HepG2 (cell line): Measurements from ENCODE around the gene CEP104. TPM values are rescaled to one million over a fixed set of nuclear protein-coding genes. Genes with fewer than 3 reads are reported as not detected.
A peak's percentile ranks its signal among the peaks of the same experiment; 100 is the strongest.

Experiments
- CENPX ChIP-seq: sonication (generic); formaldehyde crosslinking; IDR thresholded peaks from 2 replicates; pipeline ENCODE4 v1.9.0; 2021; ENCODE audit warnings: mild to moderate bottlenecking, missing genetic modification reagents, moderate library complexity
- DDIT3 ChIP-seq: sonication (generic); formaldehyde crosslinking; IDR thresholded peaks from 2 replicates; pipeline ENCODE4 v1.4.0; 2020; ENCODE audit warnings: mild to moderate bottlenecking, missing genetic modification reagents
- EED ChIP-seq: sonication (generic); formaldehyde crosslinking; IDR thresholded peaks from 2 replicates; pipeline ENCODE4 v1.5.0; 2020; ENCODE audit warnings: mild to moderate bottlenecking, missing genetic modification reagents
- IRF2 ChIP-seq: IDR thresholded peaks from 2 replicates; pipeline ENCODE4 v1.6.1; 2018; ENCODE audit warnings: missing genetic modification reagents, missing compliant biosample characterization
- LRRFIP1 ChIP-seq: sonication (generic); formaldehyde crosslinking; conservative IDR thresholded peaks from 2 replicates; pipeline ENCODE4 v1.4.0; 2020; ENCODE audit warnings: missing genetic modification reagents
- NRL ChIP-seq: sonication (generic); formaldehyde crosslinking; IDR thresholded peaks from 2 replicates; pipeline ENCODE4 v1.5.0; 2020; ENCODE audit warnings: missing genetic modification reagents, mild to moderate bottlenecking, moderate library complexity, borderline replicate concordance
- RCOR2 ChIP-seq: IDR thresholded peaks from 2 replicates; pipeline ENCODE4 v1.6.1; 2016; ENCODE audit warnings: missing biosample characterization, missing genetic modification reagents
- RNF219 ChIP-seq: sonication (generic); formaldehyde crosslinking; IDR thresholded peaks from 2 replicates; pipeline ENCODE4 v1.5.0; 2020; ENCODE audit warnings: mild to moderate bottlenecking, missing genetic modification reagents
- THAP7 ChIP-seq: sonication (generic); formaldehyde crosslinking; IDR thresholded peaks from 2 replicates; pipeline ENCODE4 v1.8.1; 2023; ENCODE audit warnings: mild to moderate bottlenecking, missing genetic modification reagents
- XBP1 ChIP-seq: sonication (generic); formaldehyde crosslinking; IDR thresholded peaks from 2 replicates; pipeline ENCODE4 v1.5.0; 2020; ENCODE audit warnings: missing genetic modification reagents
- ZBTB10 ChIP-seq: sonication (generic); formaldehyde crosslinking; IDR thresholded peaks from 2 replicates; pipeline ENCODE4 v1.4.0; 2020; ENCODE audit warnings: missing genetic modification reagents, borderline replicate concordance
- ZMAT3 ChIP-seq: sonication (generic); formaldehyde crosslinking; conservative IDR thresholded peaks from 2 replicates; pipeline ENCODE4 v1.7.0; 2021; ENCODE audit warnings: missing genetic modification reagents
- ZMYM3 ChIP-seq: sonication (generic); formaldehyde crosslinking; IDR thresholded peaks from 2 replicates; pipeline ENCODE4 v1.5.1; 2020; ENCODE audit warnings: mild to moderate bottlenecking, missing genetic modification reagents
- ZNF276 ChIP-seq: sonication (generic); formaldehyde crosslinking; IDR thresholded peaks from 2 replicates; pipeline ENCODE4 v1.4.0; 2020; ENCODE audit warnings: mild to moderate bottlenecking, low read depth, missing genetic modification reagents
- ZNF430 ChIP-seq: sonication (generic); formaldehyde crosslinking; IDR thresholded peaks from 2 replicates; pipeline ENCODE4 v1.9.0; 2021; ENCODE audit warnings: mild to moderate bottlenecking, missing genetic modification reagents
- ZNF543 ChIP-seq: sonication (generic); formaldehyde crosslinking; IDR thresholded peaks from 2 replicates; pipeline ENCODE4 v1.4.0; 2020; ENCODE audit warnings: mild to moderate bottlenecking, missing genetic modification reagents
- ZNF576 ChIP-seq: sonication (generic); formaldehyde crosslinking; IDR thresholded peaks from 2 replicates; pipeline ENCODE4 v1.4.0; 2020; ENCODE audit warnings: mild to moderate bottlenecking, missing genetic modification reagents
- polyA plus RNA-seq, 8 experiments: library from polyadenylated mRNA; depleted of rRNA in 3 of 8; stranded (reverse) in 7 of 8; unstranded in 1 of 8; fragments of >200 nt; fragmentation: Illumina TruSeq in 4 of 8; extraction: Trizol in 4 of 8; gene quantifications; 2 replicates each; pipeline versions ENCODE4 v1.2.1 to v1.2.3, GENCODE V29; 2011 to 2016; ENCODE audit warnings: low read depth in 4 of 8, missing spikeins in 1 of 8, mixed read lengths in 1 of 8; ENCODE audit not compliant: insufficient read depth in 1 of 8
- total RNA-seq, 5 experiments: library from RNA; depleted of rRNA; stranded (reverse); fragments of >200 nt; fragmentation: Illumina TruSeq; extraction: Trizol; gene quantifications; 2 replicates each; pipeline ENCODE4 v1.2.3, GENCODE V29; 2016; ENCODE audit warnings: low read depth in 1 of 5

CEP104 gene
- total and polyA plus RNA-seq, 2 of the 13 experiments (the other 11 are each of a cell fraction or from before 2014, with no cell fraction given), result 20.4 to 30.1 TPM

GRCh38 chr1:3773572-3774275 lies 83.3 kb downstream of the CEP104 start (continued):
- TF ChIP-seq CENPX (CRISPR knock-in tag) (no peak), ZNF543 (no peak), ZNF276 (CRISPR knock-in tag) (no peak), IRF2 (CRISPR knock-in tag) (no peak), RNF219 (CRISPR knock-in tag) (no peak), EED (CRISPR knock-in tag) (0 out of 2 replicates have a peak, but pooled peaks have one; percentile 15), ZBTB10 (CRISPR knock-in tag) (no peak), ZNF576 (CRISPR knock-in tag) (no peak), NRL (CRISPR knock-in tag) (peak; percentile 66), ZNF430 (no peak), THAP7 (CRISPR knock-in tag) (no peak), ZMYM3 (CRISPR knock-in tag) (no peak; the same call in 1 of the 2 replicates), DDIT3 (CRISPR knock-in tag) (no peak), ZMAT3 (CRISPR knock-in tag) (no peak), XBP1 (CRISPR knock-in tag) (no peak), LRRFIP1 (CRISPR knock-in tag) (no peak), RCOR2 (CRISPR knock-in tag) (no peak)
